Measurements from ENCODE around the gene CCDC178.
A peak's percentile ranks its signal among the peaks of the same experiment; 100 is the strongest.

Gene CCDC178

GRCh38 chr18:32896776-32897547 is 543.6 kb downstream of the CCDC178 start:
- no peak for DNase-seq (ENCODE audit: low read depth in 1 of 2, low spot score in 1 of 2)
- Histone ChIP-seq H3K4me3 (replicated peaks; ENCODE audit: insufficient read depth, low read length) (no peak overlapping the region), H3K27ac (replicated peaks) (no peak overlapping the region), H3K27me3 (ENCODE audit: insufficient read depth, poor library complexity, severe bottlenecking) (peaks cover 3% of the 10 kb centered on the region)
- no peak for TF ChIP-seq CTCF (IDR thresholded peaks at IDR 0.05; ENCODE audit: insufficient read depth, low read length)

- peak in 1 of 2 experiments; percentile 14 for DNase-seq (ENCODE audit: low read depth in 1 of 2, low spot score in 1 of 2)
- peaks cover 5% of the 10 kb centered on the region for H3K27me3 ChIP-seq (ENCODE audit: insufficient read depth, poor library complexity, severe bottlenecking)
- no peak overlapping the region for H3K27ac ChIP-seq (replicated peaks)
- TF ChIP-seq POLR2AphosphoS5 (IDR thresholded peaks at IDR 0.05; ENCODE audit: low read depth) = no peak
- TF ChIP-seq CTCF (IDR thresholded peaks at IDR 0.05; ENCODE audit: insufficient read depth, low read length) = peak; percentile 46
- TF ChIP-seq REST (IDR thresholded peaks at IDR 0.05; ENCODE audit: insufficient replicate concordance, low read depth) = no peak
- TF ChIP-seq SPI1 (IDR thresholded peaks at IDR 0.05; ENCODE audit: borderline replicate concordance, low read depth) = no peak
- H3K4me3 ChIP-seq (replicated peaks; ENCODE audit: insufficient read depth, low read length) = no peak overlapping the region
Measured at GRCh38 chr18:32893915-32894314, 546.6 kb downstream of the CCDC178 start.

GRCh38 chr18:32891797-32892196 is 548.7 kb downstream of the CCDC178 start:
- no peak overlapping the region for H3K4me3 ChIP-seq (replicated peaks; ENCODE audit: insufficient read depth, low read length)
- H3K27ac ChIP-seq (replicated peaks) = no peak overlapping the region
- no peak for TF ChIP-seq CTCF (IDR thresholded peaks at IDR 0.05; ENCODE audit: insufficient read depth, low read length)
- no peak for TF ChIP-seq POLR2AphosphoS5 (IDR thresholded peaks at IDR 0.05; ENCODE audit: low read depth)
- no peak for TF ChIP-seq REST (IDR thresholded peaks at IDR 0.05; ENCODE audit: insufficient replicate concordance, low read depth)
- TF ChIP-seq GABPA (IDR thresholded peaks at IDR 0.05; ENCODE audit: low read depth) = no peak
- no peak for TF ChIP-seq SPI1 (IDR thresholded peaks at IDR 0.05; ENCODE audit: borderline replicate concordance, low read depth)
- DNase-seq (ENCODE audit: low read depth in 1 of 2, low spot score in 1 of 2) = no peak
- H3K27me3 ChIP-seq (ENCODE audit: insufficient read depth, poor library complexity, severe bottlenecking) = peaks cover 5% of the 10 kb centered on the region

GRCh38 chr18:32891130-32891529 is 549.4 kb downstream of the CCDC178 start:
- Histone ChIP-seq H3K27ac (replicated peaks) (no peak overlapping the region), H3K4me3 (replicated peaks; ENCODE audit: insufficient read depth, low read length) (no peak overlapping the region), H3K27me3 (ENCODE audit: insufficient read depth, poor library complexity, severe bottlenecking) (peaks cover 5% of the 10 kb centered on the region)
- TF ChIP-seq REST (IDR thresholded peaks at IDR 0.05; ENCODE audit: insufficient replicate concordance, low read depth) (no peak), POLR2AphosphoS5 (IDR thresholded peaks at IDR 0.05; ENCODE audit: low read depth) (no peak), CTCF (IDR thresholded peaks at IDR 0.05; ENCODE audit: insufficient read depth, low read length) (no peak)
- DNase-seq (ENCODE audit: low read depth in 1 of 2, low spot score in 1 of 2) = no peak

Data from HL-60 (cell line).